ENCODE measurements around the gene TRPC4.

TRPC4 gene

DNA sequence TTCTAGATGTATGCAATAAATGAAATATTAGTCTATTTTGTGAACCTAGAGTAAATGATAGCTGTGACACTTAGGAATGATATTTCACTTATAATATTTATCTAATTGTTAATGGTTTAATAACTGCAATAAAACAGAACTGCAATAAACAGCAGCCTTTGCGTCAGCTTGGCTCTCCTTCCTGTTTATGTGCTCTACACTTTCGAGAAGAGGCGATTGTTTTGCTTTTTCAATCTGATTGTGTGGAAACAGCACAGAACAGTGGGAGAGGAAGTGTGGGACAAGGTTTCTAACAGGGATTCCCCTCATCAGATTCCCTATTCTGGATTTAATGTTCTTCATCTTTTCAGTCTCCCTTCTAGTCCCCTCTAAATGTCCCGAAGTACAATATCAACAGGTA, 17.3 kb upstream of the TRPC4 start:
- intact Hi-C loops (cut with DNase I; ENCODE audit: low total_unique reads), result no loop called here
- TF ChIP-seq, protein P1, sequence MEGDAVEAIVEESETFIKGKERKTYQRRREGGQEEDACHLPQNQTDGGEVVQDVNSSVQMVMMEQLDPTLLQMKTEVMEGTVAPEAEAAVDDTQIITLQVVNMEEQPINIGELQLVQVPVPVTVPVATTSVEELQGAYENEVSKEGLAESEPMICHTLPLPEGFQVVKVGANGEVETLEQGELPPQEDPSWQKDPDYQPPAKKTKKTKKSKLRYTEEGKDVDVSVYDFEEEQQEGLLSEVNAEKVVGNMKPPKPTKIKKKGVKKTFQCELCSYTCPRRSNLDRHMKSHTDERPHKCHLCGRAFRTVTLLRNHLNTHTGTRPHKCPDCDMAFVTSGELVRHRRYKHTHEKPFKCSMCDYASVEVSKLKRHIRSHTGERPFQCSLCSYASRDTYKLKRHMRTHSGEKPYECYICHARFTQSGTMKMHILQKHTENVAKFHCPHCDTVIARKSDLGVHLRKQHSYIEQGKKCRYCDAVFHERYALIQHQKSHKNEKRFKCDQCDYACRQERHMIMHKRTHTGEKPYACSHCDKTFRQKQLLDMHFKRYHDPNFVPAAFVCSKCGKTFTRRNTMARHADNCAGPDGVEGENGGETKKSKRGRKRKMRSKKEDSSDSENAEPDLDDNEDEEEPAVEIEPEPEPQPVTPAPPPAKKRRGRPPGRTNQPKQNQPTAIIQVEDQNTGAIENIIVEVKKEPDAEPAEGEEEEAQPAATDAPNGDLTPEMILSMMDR (IDR thresholded peaks at IDR 0.05), result no peak

DNA sequence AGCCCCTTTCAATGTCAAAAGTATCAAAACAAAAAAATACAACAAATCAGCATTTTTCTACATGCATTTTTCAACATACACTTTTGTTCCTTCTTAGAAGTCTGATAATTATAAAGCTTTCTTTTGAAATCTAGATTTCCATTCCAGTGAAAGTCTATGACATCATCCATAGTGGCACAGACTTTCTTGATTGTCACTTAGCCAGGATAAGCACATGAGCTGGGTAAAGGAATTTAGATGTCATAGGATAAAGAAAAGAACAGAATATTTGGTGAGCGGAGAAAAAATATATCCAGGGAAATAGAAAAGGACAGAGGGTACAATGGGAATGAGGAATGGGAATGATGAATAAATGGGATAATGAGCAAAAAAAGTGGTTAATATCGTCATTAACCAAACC, 15.1 kb upstream of the TRPC4 start:
- peak overlapping the region; percentile 16 to 53 for H3K27ac ChIP-seq
- no peaks in the 10 kb centered on the region for H3K9me3 ChIP-seq
- TF ChIP-seq, protein P1 (IDR thresholded peaks at IDR 0.05), result no peak
- no peaks in the 10 kb centered on the region for H3K36me3 ChIP-seq
- no peak overlapping the region for H3K4me3 ChIP-seq
- no peaks in the 10 kb centered on the region for H3K27me3 ChIP-seq
- peaks cover 0 to 20% (median 0%) of the 10 kb centered on the region in 4 donors for H3K4me1 ChIP-seq
- intact Hi-C loops (cut with DNase I; ENCODE audit: low total_unique reads), result no loop called here
- DNase-seq, result no peak

More for the DNA sequence above, 17.3 kb upstream of the TRPC4 start:
- Histone ChIP-seq H3K4me3 (no peak overlapping the region), H3K9me3 (no peaks in the 10 kb centered on the region), H3K36me3 (no peaks in the 10 kb centered on the region), H3K27ac (no peak overlapping the region), H3K4me1 (peaks cover 0 to 20% (median 0%) of the 10 kb centered on the region in 4 donors), H3K27me3 (no peaks in the 10 kb centered on the region)
- no peak for DNase-seq

DNA sequence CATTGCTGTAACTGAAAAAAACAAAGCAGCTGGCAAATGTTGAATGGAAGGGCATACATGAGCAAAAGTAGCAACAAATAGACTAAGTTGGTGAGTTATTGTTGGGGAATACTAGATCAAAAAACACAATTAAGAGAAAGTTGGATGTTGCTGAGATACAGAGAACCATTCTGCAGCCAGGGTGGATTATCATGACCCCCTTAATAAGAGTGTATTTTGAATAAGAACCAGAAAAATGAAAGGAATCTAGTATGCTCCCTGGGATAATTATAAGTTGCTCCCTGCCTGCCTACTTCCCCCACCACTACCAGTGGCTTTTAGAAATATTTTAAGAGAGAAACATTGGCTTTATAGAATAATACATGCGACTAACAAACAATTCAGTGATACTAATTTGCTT, 14.5 kb upstream of the TRPC4 start:
- Histone ChIP-seq H3K27ac (peak overlapping the region; percentile 16 to 41), H3K36me3 (no peaks in the 10 kb centered on the region), H3K9me3 (no peaks in the 10 kb centered on the region), H3K27me3 (no peaks in the 10 kb centered on the region), H3K4me3 (no peak overlapping the region), H3K4me1 (peaks cover 0 to 20% (median 0%) of the 10 kb centered on the region in 4 donors)
- TF ChIP-seq, protein P1 (IDR thresholded peaks at IDR 0.05), result no peak
- no peak for DNase-seq
- intact Hi-C loops (cut with DNase I; ENCODE audit: low total_unique reads), result no loop called here

DNA sequence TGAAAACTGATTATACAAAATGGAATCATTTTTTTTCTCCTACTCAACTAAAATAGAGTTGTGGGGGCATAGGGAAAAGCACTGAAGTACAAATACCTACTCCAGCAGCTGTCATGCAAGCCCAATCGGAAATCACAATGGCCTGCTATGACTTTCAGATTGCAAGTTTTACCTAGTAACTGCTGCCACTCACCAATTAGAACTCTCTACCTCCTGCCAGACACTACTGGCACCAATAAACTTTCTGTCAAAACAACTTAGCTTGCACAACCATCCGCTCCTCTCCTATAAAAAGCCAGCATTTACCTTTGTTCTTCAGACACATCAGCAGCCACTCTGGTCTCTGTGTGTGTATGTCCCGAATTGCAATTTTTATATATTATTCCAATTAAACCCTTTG, 9.3 kb upstream of the TRPC4 start:
- Histone ChIP-seq H3K4me3 (no peak overlapping the region), H3K27me3 (no peaks in the 10 kb centered on the region), H3K36me3 (no peaks in the 10 kb centered on the region), H3K4me1 (peaks cover 0 to 3% (median 0%) of the 10 kb centered on the region in 4 donors), H3K9me3 (no peaks in the 10 kb centered on the region), H3K27ac (no peak overlapping the region)
- DNase-seq, result no peak
- intact Hi-C loops (cut with DNase I; ENCODE audit: low total_unique reads), result no loop called here
- TF ChIP-seq, protein P1 (IDR thresholded peaks at IDR 0.05), result no peak

DNA sequence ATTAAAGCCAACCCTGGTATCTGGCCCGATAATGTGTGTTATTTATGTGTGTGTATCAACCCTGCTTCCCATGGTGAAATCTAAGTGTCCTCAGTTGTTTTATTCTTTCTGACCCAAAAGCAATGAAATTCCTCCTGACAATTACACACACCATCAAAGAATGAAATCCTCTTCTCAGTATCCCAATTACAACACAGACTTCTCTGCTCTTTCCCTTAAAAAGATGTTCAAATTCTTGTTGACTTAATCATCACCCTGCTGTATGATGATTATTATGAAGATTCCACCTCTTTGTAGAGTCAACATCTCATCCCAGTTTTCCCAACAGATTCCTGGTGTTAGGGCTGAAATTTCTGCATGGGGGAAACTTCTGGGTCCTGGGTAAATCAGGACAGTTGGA, 8.9 kb upstream of the TRPC4 start:
- intact Hi-C loops (cut with DNase I; ENCODE audit: low total_unique reads), result no loop called here
- Histone ChIP-seq H3K9me3 (no peaks in the 10 kb centered on the region), H3K27ac (no peak overlapping the region), H3K36me3 (no peaks in the 10 kb centered on the region), H3K27me3 (no peaks in the 10 kb centered on the region), H3K4me1 (no peaks in the 10 kb centered on the region), H3K4me3 (no peak overlapping the region)
- TF ChIP-seq, protein P1 (IDR thresholded peaks at IDR 0.05), result no peak
- no peak for DNase-seq
